Endothelial cell (in vitro differentiated cells): ENCODE data around the gene TSR1. TPM values are rescaled to one million over a fixed set of nuclear protein-coding genes. Genes with fewer than 3 reads are reported as not detected.

ENCODE experiments used
- DNase-seq: peaks from one replicate; pipeline ENCODE4 v3.0.0; 2021; ENCODE audit warnings: low spot score
- H3K27ac Mint-ChIP-seq: one replicate; pipeline ENCODE4 v1.8.0; 2021; ENCODE audit warnings: mixed read lengths, inconsistent platforms; ENCODE audit not compliant: unreplicated experiment
- H3K27me3 Mint-ChIP-seq: one replicate; pipeline ENCODE4 v1.8.0; 2021; ENCODE audit warnings: mild to moderate bottlenecking, moderate library complexity, mixed read lengths, inconsistent platforms; ENCODE audit not compliant: unreplicated experiment
- H3K36me3 Mint-ChIP-seq: one replicate; pipeline ENCODE4 v1.8.0; 2021; ENCODE audit warnings: mild to moderate bottlenecking, low read depth, mixed read lengths, inconsistent platforms; ENCODE audit not compliant: unreplicated experiment
- H3K4me1 Mint-ChIP-seq: one replicate; pipeline ENCODE4 v1.8.0; 2021; ENCODE audit warnings: mild to moderate bottlenecking, mixed read lengths, inconsistent platforms; ENCODE audit not compliant: unreplicated experiment
- H3K4me3 Mint-ChIP-seq: one replicate; pipeline ENCODE4 v1.8.0; 2021; ENCODE audit warnings: mild to moderate bottlenecking, mixed read lengths, inconsistent platforms; ENCODE audit not compliant: unreplicated experiment
- H3K9me3 Mint-ChIP-seq: one replicate; pipeline ENCODE4 v1.8.0; 2021; ENCODE audit warnings: mixed read lengths, inconsistent platforms; ENCODE audit not compliant: unreplicated experiment
- CTCF ChIP-seq: fragments of 200-600 bp; sonication (generic); IDR thresholded peaks from one replicate; pipeline ENCODE4 v1.5.0; 2021; ENCODE audit warnings: antibody characterized with exemption; ENCODE audit not compliant: unreplicated experiment
- total RNA-seq: library from RNA; stranded (reverse); fragmentation: NEBNext Ultra II Directional; extraction: Animal tissue kit (Norgen Biotek cat#: 25700); gene quantifications from one replicate; pipeline ENCODE4 v1.2.1, GENCODE V29; 2021; ENCODE audit not compliant: unreplicated experiment

TSR1 gene
- total RNA-seq, 1 donor from 2014 or later: 20.9 TPM

GRCh38 chr17:2275722-2276121 lies 60.5 kb downstream of the TSR1 start:
- H3K27ac Mint-ChIP-seq: no peak overlapping the region
- H3K36me3 Mint-ChIP-seq: peaks cover 31% of the 10 kb centered on the region

GRCh38 chr17:2274414-2274813 lies 61.8 kb downstream of the TSR1 start:
- no peaks in the 10 kb centered on the region for H3K4me1 Mint-ChIP-seq
- no peak overlapping the region for H3K27ac Mint-ChIP-seq
- H3K4me3 Mint-ChIP-seq: no peak overlapping the region
- peaks cover 28% of the 10 kb centered on the region for H3K36me3 Mint-ChIP-seq
- TF ChIP-seq CTCF: no peak
- no peak for DNase-seq
- H3K27me3 Mint-ChIP-seq: peaks cover 2% of the 10 kb centered on the region
- H3K9me3 Mint-ChIP-seq: no peaks in the 10 kb centered on the region

More at GRCh38 chr17:2275722-2276121, 60.5 kb downstream of the TSR1 start:
- DNase-seq: no peak
- Mint-ChIP-seq H3K4me1 (no peaks in the 10 kb centered on the region), H3K27me3 (peaks cover 2% of the 10 kb centered on the region), H3K9me3 (no peaks in the 10 kb centered on the region), H3K4me3 (no peak overlapping the region)
- TF ChIP-seq CTCF: no peak

Other genes with a start within 250 kb of the TSR1 start
- gene SMG6, start 32.7 kb downstream of the TSR1 start, total RNA-seq: 38.1 TPM
- 27.8 TPM for gene SRR, start 32.5 kb downstream of the TSR1 start, total RNA-seq
- gene SGSM2, start 1.0 kb upstream of the TSR1 start, total RNA-seq: 65.4 TPM
- gene MNT, start 64.6 kb upstream of the TSR1 start, total RNA-seq: 16.2 TPM
- 24.9 TPM for gene METTL16, start 175.4 kb upstream of the TSR1 start, total RNA-seq